ENCODE data around the gene SNX9. TPM values are rescaled to one million over a fixed set of nuclear protein-coding genes. Genes with fewer than 3 reads are reported as not detected.

The SNX9 gene
- total and polyA plus RNA-seq, 3 donors from 2014 or later = 26.0 to 32.6 (median 30.1) TPM

- Histone ChIP-seq H3K9me3 (no peaks in the 10 kb centered on the region), H3K36me3 (ENCODE audit: low read depth, missing control alignments) (no peaks in the 10 kb centered on the region), H3K4me1 (peaks cover 17% of the 10 kb centered on the region), H3K27me3 (no peaks in the 10 kb centered on the region), H3K4me3 (no peak overlapping the region), H3K27ac (no peak overlapping the region)
- no peak for DNase-seq
- intact Hi-C loops (cut with DNase I; ENCODE audit: low total_unique reads) = no loop called here
- 60 to 67% methylated on average over 4 of the region's 4 CpGs for WGBS, 2 donors
- TF ChIP-seq POLR2A (IDR thresholded peaks at IDR 0.05) (no peak), CTCF (IDR thresholded peaks at IDR 0.05) (no peak)
These were observed 82.0 kb downstream of the SNX9 start for GRCh38 chr6:157904999-157905398.

GRCh38 chr6:157905590-157906342 is 82.7 kb downstream of the SNX9 start:
- H3K27ac ChIP-seq = no peak overlapping the region
- H3K9me3 ChIP-seq = no peaks in the 10 kb centered on the region
- no peak for TF ChIP-seq CTCF (IDR thresholded peaks at IDR 0.05)
- TF ChIP-seq POLR2A (IDR thresholded peaks at IDR 0.05) = no peak
- intact Hi-C loops (cut with DNase I; ENCODE audit: low total_unique reads) = no loop called here
- no peak overlapping the region for H3K4me3 ChIP-seq
- H3K27me3 ChIP-seq = no peaks in the 10 kb centered on the region
- DNase-seq = no peak
- H3K4me1 ChIP-seq = peaks cover 17% of the 10 kb centered on the region
- no peaks in the 10 kb centered on the region for H3K36me3 ChIP-seq (ENCODE audit: low read depth, missing control alignments)
- 86% methylated on average over 11 of the region's 11 CpGs for WGBS, 2 donors

- no peak overlapping the region for H3K27ac ChIP-seq
- peaks cover 26% of the 10 kb centered on the region for H3K4me1 ChIP-seq
- TF ChIP-seq CTCF (IDR thresholded peaks at IDR 0.05) (no peak), POLR2A (IDR thresholded peaks at IDR 0.05) (no peak)
- H3K36me3 ChIP-seq (ENCODE audit: low read depth, missing control alignments) = no peaks in the 10 kb centered on the region
- no peak overlapping the region for H3K4me3 ChIP-seq
- intact Hi-C loops (cut with DNase I; ENCODE audit: low total_unique reads) = no loop called here
- DNase-seq = no peak
- 70 to 82% methylated on average over 2 of the region's 2 CpGs for WGBS, 2 donors
- no peaks in the 10 kb centered on the region for H3K9me3 ChIP-seq
- no peaks in the 10 kb centered on the region for H3K27me3 ChIP-seq
These were observed 83.6 kb downstream of the SNX9 start for GRCh38 chr6:157906537-157907061.

- Histone ChIP-seq H3K4me3 (no peak overlapping the region), H3K27ac (no peak overlapping the region), H3K9me3 (no peaks in the 10 kb centered on the region), H3K27me3 (no peaks in the 10 kb centered on the region), H3K36me3 (ENCODE audit: low read depth, missing control alignments) (no peaks in the 10 kb centered on the region), H3K4me1 (peaks cover 36% of the 10 kb centered on the region)
- intact Hi-C loops (cut with DNase I; ENCODE audit: low total_unique reads) = no loop called here
- TF ChIP-seq CTCF (IDR thresholded peaks at IDR 0.05) (no peak), POLR2A (IDR thresholded peaks at IDR 0.05) (no peak)
- DNase-seq = no peak
- 57 to 68% methylated on average over 7 of the region's 7 CpGs for WGBS, 2 donors
These were observed 84.6 kb downstream of the SNX9 start for GRCh38 chr6:157907651-157908050.
